HL-60/S4 treated with phorbol 12-myristate 13-acetate at 8.2 ng/mL for 4 days and 3 days (cell line): ENCODE data around the gene MAEA.
"Not testable (repeated sequence)": the region's sequence is repeated elsewhere in the genome, so short reads cannot be mapped to it uniquely, and the experiment has no call there.

Experiments
- in situ Hi-C: fragments of 300-500 bp; cut with MboI; formaldehyde crosslinking; loops from 2 replicates; pipeline ENCODE4 v1.15.0; 2022; ENCODE audit warnings: low sequenced_read_pairs

The MAEA gene

GRCh38 chr4:1318488-1319213 lies 29.0 kb downstream of the MAEA start:
- in situ Hi-C loops: no loop called here

DNA sequence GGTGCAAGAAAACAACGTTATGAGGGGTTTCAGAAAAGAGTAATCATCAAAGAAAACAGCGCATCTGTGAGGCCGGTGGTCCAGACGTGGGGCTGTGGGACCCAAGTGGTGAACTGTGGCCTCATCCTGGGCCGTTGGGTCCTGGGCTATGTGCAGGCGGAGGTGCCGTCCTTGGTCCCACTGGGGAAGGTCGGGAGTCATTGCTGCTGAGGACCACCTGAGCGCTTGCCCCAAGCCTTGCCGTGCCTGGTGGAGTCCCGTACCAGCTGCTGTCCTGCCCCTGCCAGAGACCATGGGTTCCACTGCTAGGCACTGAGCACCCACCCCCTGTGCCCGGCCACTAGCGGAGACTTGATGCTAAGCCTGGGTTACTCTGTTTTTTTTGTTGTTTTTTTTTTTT lies 31.8 kb downstream of the MAEA start:
- in situ Hi-C loops: no loop called here

- in situ Hi-C loops: no loop called here
These were observed 32.4 kb downstream of the MAEA start for GRCh38 chr4:1321946-1322650.

DNA sequence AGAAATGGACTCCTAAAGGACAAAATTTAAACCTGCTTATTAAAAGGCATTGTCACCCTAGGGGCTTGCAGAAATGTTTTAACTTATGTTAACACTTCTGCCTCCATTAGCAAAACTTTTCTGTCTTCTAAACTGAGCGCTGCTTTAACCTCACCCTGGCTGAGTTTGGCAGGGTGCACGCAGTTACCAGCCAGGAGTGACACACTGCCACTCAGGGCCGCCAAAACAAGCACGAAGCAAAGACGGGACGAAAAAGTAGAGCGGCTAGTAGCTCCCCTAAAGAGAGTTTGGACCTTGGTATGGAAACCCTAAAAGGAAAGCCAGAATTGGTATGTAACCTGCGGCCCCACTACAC lies 33.6 kb downstream of the MAEA start:
- in situ Hi-C loops: no loop called here

- in situ Hi-C loops: no loop called here
These were observed 34.1 kb downstream of the MAEA start for GRCh38 chr4:1323635-1324442.

DNA sequence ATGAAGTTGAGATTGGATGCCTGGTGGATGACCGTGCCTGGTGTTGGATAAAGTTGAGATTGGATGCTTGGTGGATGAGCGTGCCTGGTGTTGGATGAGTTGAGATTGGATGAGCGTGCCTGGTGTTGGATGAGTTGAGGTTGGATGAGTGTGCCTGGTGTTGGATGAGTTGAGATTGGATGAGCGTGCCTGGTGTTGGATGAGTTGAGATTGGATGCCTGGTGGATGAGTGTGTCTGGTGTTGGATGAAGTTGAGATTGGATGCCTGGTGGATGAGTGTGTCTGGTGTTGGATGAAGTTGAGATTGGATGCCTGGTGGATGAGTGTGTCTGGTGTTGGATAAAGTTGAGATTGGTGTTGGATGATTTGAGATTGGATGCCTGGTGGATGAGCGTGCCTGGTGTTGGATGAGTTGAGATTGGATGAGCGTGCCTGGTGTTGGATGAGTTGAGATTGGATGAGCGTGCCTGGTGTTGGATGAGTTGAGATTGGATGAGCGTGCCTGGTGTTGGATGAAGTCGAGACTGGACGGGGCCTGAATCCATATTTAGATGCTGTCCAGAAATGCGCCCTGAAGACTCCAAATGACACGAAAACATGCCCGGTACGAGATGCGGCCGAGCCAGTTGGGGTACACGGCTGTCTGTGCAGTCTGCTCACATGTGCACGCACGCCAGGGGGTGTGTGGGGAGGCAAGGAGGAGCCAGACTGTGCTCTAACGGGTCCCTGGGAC lies 34.9 kb downstream of the MAEA start:
- in situ Hi-C loops: not testable (repeated sequence)

- in situ Hi-C loops: no loop called here
These were observed 35.4 kb downstream of the MAEA start for GRCh38 chr4:1325176-1325480.

GRCh38 chr4:1325681-1326635 lies 36.3 kb downstream of the MAEA start:
- in situ Hi-C loops: no loop called here

- in situ Hi-C loops: no loop called here
These were observed 37.2 kb downstream of the MAEA start for GRCh38 chr4:1326751-1327525.

DNA sequence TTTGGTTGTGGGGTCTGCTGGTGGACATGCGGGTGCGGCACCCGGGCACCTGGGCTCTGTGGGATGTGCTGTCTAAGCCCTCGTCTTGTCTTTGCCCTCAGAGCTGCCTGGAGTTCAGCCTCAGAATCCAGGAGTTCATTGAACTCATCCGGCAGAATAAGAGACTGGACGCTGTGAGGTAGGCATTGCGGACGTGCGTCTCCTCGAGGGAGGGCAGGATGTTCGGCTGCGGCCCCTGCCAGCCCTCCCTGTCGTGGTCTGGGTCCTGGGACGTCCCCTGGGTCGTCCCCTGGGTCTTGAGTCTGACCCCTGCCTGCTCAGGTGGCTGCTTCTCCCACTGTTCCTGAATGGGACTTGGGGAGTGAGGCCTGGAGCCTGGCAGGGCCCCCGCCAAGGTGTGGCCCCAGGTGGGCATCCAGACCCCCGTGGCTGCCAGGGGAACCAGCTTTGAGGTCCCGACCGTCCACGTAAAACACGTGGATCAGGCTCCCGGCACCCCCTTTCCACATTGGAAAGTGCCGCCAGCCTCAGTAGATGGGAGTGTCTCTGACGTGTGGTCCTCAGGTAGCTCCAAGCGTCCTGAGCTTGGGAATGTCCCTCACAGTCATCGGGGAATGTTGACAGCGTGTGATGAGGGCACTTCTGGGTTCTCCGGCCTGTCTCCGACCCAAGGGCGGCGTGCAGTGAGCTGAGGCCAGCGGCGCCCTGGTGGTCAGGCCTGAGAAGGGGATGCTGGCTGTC lies 38.0 kb downstream of the MAEA start:
- in situ Hi-C loops: no loop called here

DNA sequence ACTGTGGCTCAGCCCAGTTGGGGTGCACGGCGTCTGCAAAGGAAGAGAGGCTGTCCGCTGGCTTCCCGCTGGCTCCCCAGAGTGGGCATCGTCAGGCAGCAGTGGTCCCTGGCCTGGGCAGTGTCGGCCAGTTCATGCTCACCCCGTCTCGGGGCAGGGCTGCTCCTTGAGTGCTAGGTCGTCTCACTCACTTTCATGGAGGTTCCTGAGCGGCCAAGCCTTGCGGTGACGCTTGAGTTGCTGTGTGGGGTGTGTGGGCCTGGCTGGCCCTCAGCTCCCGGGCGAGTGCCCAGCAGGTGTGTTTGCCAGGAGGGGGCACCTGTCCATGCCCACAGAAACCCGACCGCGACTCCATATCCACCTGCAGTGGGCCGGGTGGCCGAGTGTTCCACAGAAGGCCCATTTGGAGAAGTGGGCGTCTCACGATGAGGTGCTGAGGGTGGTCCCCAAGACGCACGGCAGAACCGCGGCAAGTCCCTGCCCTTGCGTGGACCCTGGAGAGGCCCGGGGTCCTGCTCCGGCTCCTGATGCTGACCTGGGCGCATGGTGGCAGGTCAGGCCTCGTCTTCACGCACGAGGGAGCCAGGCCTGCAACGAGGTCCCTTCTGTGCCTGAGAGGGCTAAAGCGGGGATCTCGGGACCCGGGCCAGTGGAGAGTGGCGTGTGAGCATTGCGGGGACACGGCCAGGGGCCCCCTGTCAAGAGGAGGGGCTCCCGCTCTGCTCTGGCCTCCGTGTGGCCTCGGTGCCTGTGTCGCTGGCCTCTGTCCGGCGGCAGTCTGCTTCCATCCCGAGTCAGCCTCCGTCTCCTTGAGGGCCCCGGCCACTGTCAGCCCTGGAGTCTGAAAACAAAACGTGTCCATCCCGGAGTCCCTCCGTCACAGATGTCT lies 38.8 kb downstream of the MAEA start:
- in situ Hi-C loops: no loop called here

DNA sequence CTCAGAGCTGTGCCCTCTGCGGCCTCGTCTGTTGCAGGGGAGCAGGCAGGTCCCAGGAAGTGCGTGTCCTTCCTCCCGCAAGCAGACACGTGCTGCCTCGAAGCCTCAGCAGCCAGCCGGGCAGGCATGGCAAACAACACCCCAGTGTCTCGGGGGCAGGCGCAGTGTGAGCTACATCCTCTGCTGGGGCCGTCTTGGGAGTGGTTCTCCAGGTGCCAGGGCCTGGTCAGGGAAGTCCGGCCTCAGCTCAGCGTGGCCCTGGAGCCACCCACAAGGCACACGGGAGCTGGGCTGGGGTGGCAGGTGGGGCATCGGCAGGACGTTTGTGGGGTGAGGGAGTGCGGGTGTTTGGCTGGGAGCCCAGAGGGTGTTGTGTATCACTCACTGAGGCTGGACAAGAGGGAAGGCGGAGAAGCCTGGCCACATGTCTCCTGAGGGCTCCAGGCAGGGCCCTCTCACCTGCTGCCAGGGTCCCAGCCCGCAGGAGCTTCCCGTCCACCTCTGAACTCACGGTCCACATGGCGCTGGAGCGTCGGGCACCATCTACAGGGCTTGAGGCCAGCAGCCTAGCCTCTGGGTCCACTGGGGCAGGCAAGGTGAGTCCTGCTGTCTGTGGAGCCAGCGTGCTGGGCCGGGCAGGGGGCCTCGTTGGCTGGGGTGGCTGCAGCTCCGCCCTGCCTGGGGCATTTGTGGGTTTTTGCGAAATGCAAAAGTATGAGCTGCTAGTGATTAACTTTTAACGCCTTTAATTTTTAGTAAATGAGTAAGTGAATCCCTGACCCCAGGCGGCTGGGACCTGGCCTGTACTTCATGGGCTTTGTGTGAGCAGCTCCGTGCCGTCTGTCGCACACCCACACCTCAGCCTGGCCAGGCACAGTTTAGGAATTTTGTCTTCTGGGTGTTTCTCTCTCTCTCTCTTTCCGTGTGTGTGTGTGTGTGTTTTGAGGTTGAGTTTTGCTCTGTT lies 40.0 kb downstream of the MAEA start:
- in situ Hi-C loops: no loop called here

GRCh38 chr4:1330761-1331590 lies 41.3 kb downstream of the MAEA start:
- in situ Hi-C loops: no loop called here

DNA sequence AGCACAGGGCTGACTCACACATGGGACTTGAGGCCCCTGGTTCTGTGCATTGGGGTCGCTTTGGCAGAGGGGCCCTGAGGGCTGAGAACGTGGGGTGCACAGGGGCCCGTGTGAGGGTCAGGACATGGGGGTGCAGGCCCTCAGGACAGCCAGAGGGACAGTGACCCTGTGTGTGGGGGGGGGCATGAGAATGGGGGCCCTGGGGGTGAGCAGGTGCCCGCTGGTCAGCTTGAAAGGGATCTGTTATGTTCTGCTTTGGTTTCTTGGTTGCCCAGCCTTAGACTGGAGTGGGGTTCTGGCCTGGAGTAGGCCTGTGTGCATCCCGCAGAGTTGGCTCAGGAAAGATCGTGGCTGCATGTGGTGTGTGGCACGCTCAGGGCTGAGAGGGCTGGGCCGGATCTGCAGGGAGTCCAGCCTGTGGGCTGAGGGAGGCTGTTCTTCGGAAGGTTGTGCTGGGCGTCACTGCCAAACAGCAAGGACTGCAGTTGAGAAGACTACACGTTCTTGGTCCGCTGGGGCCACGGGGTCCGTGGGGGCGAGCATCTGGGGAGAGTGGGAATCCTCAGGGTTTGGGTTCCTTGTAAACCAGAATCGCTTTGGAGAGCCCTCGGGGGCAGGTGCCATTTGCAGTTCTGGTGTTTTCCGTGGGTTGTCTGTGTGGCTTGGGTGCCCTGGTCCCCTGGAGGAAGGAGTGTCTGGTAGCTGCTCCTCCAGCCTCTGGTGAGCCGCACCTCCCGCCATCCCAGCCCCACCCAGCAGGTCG lies 42.1 kb downstream of the MAEA start:
- in situ Hi-C loops: no loop called here

DNA sequence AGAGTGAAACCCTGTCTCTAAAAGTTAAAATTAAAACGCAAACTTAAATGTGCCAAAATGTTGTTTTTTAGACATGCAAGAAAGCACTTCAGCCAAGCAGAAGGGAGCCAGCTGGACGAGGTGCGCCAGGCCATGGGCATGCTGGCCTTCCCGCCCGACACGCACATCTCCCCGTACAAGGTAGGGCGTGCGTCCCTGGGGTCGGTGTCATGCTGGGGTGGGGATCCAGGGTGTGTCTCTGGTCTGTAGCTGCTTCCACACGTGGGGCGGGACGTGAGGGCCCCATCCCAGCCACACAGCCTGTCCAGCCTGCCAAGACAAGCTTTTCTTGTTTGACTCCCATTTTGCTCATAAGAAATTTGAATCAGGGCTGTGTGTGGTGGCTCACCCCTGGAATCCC lies 43.0 kb downstream of the MAEA start:
- in situ Hi-C loops: no loop called here
